Retinal pigment epithelial cell (primary cell): ENCODE data around the gene TMEM176A.

Experiments used
- DNase-seq: peaks from one replicate; pipeline ENCODE4 v3.0.0-alpha.2; 2010; ENCODE audit warnings: low read depth
- H3K4me3 ChIP-seq: 2 replicates; pipeline ENCODE4 v1.5.1; 2011; ENCODE audit warnings: mild to moderate bottlenecking, low read length, control low read depth, moderate library complexity
- CTCF ChIP-seq: conservative IDR thresholded peaks from 2 replicates; pipeline ENCODE4 v1.5.1; 2011; ENCODE audit warnings: low read depth, low read length, control low read depth, inconsistent platforms

The TMEM176A gene

DNA sequence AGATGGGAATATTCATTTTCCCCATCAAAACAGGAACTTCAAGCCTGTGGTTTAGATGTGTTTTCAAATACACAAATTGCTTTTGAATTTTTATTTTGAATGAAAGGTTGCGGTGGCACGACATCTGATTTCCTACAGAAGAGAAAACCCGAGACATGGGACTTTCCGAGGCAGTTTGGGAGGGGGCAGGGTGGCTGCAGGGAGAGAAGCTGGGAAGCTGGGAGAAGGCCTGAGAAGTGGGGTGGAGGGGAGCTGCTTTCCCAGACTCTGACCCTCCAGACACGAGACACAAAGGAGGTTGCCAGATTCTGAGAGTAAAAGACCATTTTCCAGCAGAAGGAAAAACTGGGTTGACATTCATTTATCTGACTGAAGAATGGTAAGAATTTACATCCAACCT, 19.6 kb downstream of the TMEM176A start:
- TF ChIP-seq CTCF: no peak
- H3K4me3 ChIP-seq: no peak overlapping the region
- DNase-seq: no peak

DNA sequence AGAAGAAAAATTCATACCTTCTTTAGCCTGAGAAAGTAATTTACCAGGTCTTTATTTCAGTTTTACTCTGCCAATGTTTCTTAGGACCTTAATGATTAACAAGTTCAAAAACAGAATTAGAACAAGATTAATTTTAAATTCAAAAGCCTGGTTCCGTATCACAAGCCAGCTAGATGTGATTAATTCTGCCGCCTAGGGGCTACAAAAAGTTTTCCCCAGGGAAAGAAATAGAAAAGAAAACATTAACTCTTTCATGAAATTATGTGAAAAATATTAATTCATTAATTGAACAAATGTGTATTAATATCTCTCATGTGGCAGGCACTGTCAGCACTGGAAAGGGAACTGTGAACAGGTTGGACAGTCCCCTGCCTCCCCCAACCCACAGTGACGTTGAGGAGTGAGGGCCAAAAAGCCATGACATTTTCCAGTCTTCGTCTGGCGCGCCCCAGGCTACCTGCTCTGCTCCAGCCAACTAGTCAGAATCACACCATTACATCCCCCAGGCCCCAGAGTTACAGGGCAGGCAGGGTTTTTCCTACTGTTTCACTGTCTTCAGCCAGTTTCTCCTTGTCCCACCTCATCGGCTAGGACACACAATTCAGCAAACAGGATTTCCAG, 20.1 kb downstream of the TMEM176A start:
- H3K4me3 ChIP-seq: no peak overlapping the region
- TF ChIP-seq CTCF: no peak
- DNase-seq: no peak

DNA sequence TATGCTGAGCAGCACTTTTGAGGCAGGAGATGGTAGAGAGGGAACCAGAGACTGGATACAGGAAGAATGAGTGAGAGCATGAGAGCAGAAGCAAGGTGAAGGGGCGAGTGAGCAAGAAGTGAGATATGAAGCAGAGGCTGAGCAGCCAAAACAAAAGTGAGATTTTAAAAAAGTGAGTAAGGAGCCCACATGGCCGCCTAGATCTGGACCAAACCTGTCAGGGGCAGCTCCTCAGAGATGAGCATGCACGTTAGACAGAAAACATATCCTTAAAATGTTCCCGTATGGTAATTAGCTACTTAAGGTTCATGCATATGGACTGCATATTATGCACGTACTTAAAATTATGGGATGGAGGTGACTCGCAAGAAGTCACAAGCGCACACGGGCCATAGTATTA, 22.5 kb downstream of the TMEM176A start:
- DNase-seq: no peak
- no peak for TF ChIP-seq CTCF

GRCh38 chr7:150823484-150824126, 23.0 kb downstream of the TMEM176A start:
- no peak for TF ChIP-seq CTCF
- H3K4me3 ChIP-seq: no peak overlapping the region
- DNase-seq: no peak

More for the DNA sequence above, 22.5 kb downstream of the TMEM176A start:
- no peak overlapping the region for H3K4me3 ChIP-seq

DNA sequence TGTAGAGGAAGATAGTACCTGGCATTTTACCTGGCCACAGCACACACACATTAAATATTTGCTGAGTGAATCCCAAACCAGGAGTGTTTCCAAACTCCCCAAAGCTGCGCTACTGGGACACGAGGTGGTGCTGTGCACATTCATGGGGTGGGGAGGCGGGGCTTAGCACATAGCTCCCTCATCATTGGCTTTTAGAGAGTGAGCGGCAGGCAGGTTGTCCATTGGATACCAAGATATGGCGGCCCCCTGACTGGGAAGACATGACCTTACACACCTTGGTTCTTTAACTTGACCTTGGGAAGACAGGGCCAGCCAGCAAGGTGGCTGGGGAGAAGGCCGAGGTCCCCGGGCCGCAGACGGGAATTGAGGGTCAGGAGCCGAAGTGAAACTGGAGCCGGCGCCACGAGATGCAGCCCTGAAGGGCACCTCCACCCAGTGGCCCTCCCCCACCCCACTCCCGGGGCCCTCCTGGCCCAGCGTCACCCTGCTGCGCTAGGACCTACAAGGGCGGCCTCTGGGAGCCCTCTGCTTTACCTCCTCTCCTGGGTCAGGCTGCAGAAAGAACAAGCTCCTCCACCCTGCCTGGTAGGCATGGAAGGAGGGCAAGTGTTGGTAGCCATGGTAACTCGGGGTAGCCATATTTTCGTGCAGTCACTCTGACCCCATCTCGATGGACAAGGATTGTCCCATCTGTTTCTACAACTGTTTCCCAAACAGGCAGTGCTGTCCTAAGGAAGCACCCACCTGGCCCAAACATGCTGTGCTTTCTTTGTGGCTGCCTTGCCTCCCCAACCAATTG, 24.0 kb downstream of the TMEM176A start:
- no peak overlapping the region for H3K4me3 ChIP-seq
- TF ChIP-seq CTCF: no peak
- no peak for DNase-seq

DNA sequence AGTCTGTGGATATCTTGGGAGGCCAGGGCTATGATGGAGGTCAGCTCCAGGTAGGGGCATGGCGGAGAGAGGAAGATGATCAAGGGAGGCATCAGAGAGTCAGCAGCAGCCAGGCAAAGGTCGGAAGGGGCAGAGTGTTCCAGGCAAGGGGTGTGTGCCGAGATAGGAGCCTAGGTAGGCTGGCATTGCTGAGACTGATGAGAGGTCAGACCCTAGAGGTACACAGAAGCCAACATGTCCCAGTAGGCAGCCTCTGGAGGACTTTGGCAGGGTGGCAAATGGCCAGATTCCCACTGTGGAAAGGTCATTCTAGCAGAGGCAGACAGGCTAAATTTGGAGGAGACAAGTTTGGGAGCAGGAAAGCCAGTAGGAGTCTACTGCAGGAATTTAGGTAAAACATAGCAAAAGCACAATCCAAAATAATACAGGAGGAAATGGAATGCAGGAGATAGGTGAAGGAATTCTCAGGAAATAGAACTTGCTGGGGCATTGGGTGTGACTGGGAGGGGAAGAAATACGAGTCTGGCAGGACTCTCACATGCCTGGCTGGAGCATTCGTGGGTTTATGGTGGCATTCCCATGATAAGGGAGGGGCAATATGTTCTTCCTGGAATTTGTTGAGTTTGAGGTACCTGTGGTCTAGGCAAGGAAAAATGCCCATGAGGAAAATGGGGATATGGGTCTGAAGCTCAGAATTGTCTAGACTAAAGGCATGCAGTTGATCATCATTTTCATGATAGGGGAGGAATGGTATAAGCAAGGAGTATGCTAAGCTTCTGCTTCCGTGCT, 25.7 kb downstream of the TMEM176A start:
- H3K4me3 ChIP-seq: no peak overlapping the region
- no peak for DNase-seq

More for the DNA sequence above, 25.7 kb downstream of the TMEM176A start:
- TF ChIP-seq CTCF: no peak
